HFF-Myc (cell line): ENCODE data around the gene CDK1.

Experiments
- DNase-seq: peaks from one replicate; pipeline ENCODE4 v3.0.0-alpha.2; 2011; ENCODE audit warnings: low read depth; ENCODE audit errors: extremely low read depth
- H3K4me3 ChIP-seq: replicated peaks from 2 replicates; pipeline ENCODE4 v1.5.1; 2011; ENCODE audit warnings: low read depth, mild to moderate bottlenecking, control low read depth, low read length
- CTCF ChIP-seq: IDR thresholded peaks from 2 replicates; pipeline ENCODE4 v1.5.1; 2012; ENCODE audit warnings: mild to moderate bottlenecking, low read depth, low read length, control low read depth; ENCODE audit errors: missing control alignments

Gene CDK1

DNA sequence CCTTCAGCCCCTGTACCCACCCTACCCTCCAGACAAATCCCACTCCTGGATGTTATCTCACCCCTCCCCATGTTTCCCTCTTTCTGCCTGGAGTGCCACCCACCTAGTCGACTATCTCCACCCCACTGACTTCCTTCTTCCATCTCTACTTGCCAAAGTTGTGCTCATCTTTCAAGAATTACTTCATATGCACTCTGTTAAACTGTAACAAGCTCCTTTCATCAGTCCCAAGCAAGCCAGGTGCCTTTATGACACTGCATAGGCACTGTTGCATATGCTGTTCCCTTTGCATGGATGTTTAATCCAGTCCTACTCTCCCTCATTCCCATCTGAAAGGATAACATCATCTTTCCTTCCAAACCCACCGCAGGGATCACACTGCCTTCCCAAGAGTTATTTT is 8.9 kb upstream of the CDK1 start:
- no peak for TF ChIP-seq CTCF
- no peak overlapping the region for H3K4me3 ChIP-seq
- no peak for DNase-seq

- DNase-seq = no peak
- peak overlapping the region; percentile 88 for H3K4me3 ChIP-seq
- no peak for TF ChIP-seq CTCF
These were observed 523 bp upstream of the CDK1 start for GRCh38 chr10:60777696-60778213.

GRCh38 chr10:60778971-60779796 is 906 bp downstream of the CDK1 start:
- H3K4me3 ChIP-seq = peak overlapping the region; percentile 88
- no peak for TF ChIP-seq CTCF
- DNase-seq = no peak

DNA sequence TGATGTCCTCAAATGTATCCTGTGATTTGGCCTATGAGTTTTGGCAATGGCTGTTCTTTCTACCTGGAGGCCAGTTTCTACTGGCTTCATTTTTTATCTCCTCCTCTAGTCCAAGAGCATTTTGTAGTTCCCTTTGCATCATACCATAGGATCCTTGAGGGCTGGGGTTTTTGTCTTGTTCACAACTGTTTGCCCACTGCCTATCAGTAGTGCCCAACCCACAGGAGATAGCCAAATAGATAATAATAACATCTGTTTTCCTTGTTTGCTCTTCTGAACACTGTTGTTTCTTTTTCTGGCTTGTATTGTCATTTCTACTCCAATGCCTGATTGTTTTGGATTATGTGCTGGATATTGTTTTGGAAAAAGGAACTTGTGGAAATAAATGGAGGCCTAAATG is 3.4 kb downstream of the CDK1 start:
- DNase-seq = no peak
- H3K4me3 ChIP-seq = peak overlapping the region; percentile 88
- no peak for TF ChIP-seq CTCF

DNA sequence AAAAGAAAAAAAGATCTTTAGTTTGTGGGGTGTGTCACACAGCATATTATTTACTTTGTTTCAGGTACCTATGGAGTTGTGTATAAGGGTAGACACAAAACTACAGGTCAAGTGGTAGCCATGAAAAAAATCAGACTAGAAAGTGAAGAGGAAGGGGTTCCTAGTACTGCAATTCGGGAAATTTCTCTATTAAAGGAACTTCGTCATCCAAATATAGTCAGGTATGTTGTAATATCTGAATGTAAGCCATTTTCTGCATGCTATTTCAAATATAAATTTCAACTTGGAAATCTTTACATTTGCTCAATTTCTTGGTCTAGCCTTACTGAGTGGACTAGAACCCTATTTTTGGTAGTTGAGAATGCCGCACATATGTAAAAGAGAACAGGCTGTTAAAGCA is 6.4 kb downstream of the CDK1 start:
- no peak overlapping the region for H3K4me3 ChIP-seq
- no peak for DNase-seq
- no peak for TF ChIP-seq CTCF

- no peak for DNase-seq
- TF ChIP-seq CTCF = no peak
- H3K4me3 ChIP-seq = no peak overlapping the region
These were observed 10.3 kb downstream of the CDK1 start for GRCh38 chr10:60788544-60788943.
